ACC112 (cell line): ENCODE measurements around the gene CAMTA1.

Experiments
- H2AFZ ChIP-seq: fragments of 200-600 bp; sonication (generic); one replicate; pipeline ENCODE4 v1.6.0; 2017; ENCODE audit warnings: antibody characterized with exemption, low read length; ENCODE audit not compliant: unreplicated experiment
- H3K27ac ChIP-seq: fragments of 200-600 bp; sonication (generic); 2 replicates; pipeline ENCODE4 v1.5.1; 2014; ENCODE audit warnings: low read depth, mild to moderate bottlenecking, antibody characterized with exemption, low read length, moderate library complexity
- H3K27me3 ChIP-seq: fragments of 200-600 bp; sonication (generic); 2 replicates; pipeline ENCODE4 v1.6.1; 2014; ENCODE audit warnings: mild to moderate bottlenecking, antibody characterized with exemption, low read length, moderate library complexity, mixed read lengths; ENCODE audit not compliant: insufficient read depth
- H3K36me3 ChIP-seq: fragments of 200-600 bp; sonication (generic); 2 replicates; pipeline ENCODE4 v1.6.1; 2016; ENCODE audit warnings: mild to moderate bottlenecking, antibody characterized with exemption, low read length, moderate library complexity, mixed read lengths; ENCODE audit not compliant: insufficient read depth
- H3K4me1 ChIP-seq: fragments of 200-600 bp; sonication (generic); one replicate; pipeline ENCODE4 v1.6.1; 2016; ENCODE audit warnings: low read length, mixed read lengths; ENCODE audit not compliant: insufficient read depth, unreplicated experiment, control insufficient read depth
- H3K4me3 ChIP-seq: fragments of 200-600 bp; sonication (generic); 2 replicates; pipeline ENCODE4 v1.5.1; 2014; ENCODE audit warnings: mild to moderate bottlenecking, low read depth, low read length
- H3K79me2 ChIP-seq: fragments of 200-600 bp; sonication (generic); one replicate; pipeline ENCODE4 v1.6.0; 2016; ENCODE audit warnings: low read length; ENCODE audit not compliant: control insufficient read depth, unreplicated experiment, insufficient read depth

Gene CAMTA1

GRCh38 chr1:6963912-6964307 is 178.7 kb downstream of the CAMTA1 start:
- H3K4me3 ChIP-seq: no peak overlapping the region
- H3K27me3 ChIP-seq: peaks cover 53% of the 10 kb centered on the region
- H3K27ac ChIP-seq: no peak overlapping the region
- no peaks in the 10 kb centered on the region for H3K36me3 ChIP-seq
- H3K4me1 ChIP-seq: no peaks in the 10 kb centered on the region
- H3K79me2 ChIP-seq: no peaks in the 10 kb centered on the region
- no peak overlapping the region for H2AFZ ChIP-seq

- Histone ChIP-seq H3K79me2 (no peaks in the 10 kb centered on the region), H3K4me3 (no peak overlapping the region), H3K4me1 (no peaks in the 10 kb centered on the region), H3K27ac (no peak overlapping the region), H2AFZ (no peak overlapping the region), H3K27me3 (peaks cover 50% of the 10 kb centered on the region), H3K36me3 (no peaks in the 10 kb centered on the region)
Observed at GRCh38 chr1:6965083-6965934, 180.1 kb downstream of the CAMTA1 start.

- no peaks in the 10 kb centered on the region for H3K4me1 ChIP-seq
- no peaks in the 10 kb centered on the region for H3K36me3 ChIP-seq
- no peak overlapping the region for H2AFZ ChIP-seq
- no peak overlapping the region for H3K27ac ChIP-seq
- no peak overlapping the region for H3K4me3 ChIP-seq
- H3K79me2 ChIP-seq: no peaks in the 10 kb centered on the region
- H3K27me3 ChIP-seq: peaks cover 46% of the 10 kb centered on the region
Observed at GRCh38 chr1:6965935-6966241, 180.6 kb downstream of the CAMTA1 start.

DNA sequence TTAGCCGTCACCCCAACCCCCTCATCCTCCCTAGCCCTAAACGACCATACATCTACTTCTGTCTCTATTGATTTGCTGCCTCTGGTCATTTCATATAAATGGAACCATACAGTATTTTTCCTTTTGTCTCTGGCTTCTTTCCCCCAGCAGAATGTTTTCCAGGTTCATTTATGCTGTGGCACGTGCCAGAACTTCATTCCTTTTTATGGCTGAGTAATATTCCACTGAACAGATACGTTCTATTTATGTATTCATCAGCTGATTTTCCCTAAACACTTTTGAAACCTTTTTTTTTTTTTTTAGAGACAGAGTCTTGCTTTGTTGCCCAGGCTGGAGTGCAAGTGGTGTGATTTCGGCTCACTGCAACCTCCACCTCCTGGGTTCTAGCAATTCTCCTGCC is 181.1 kb downstream of the CAMTA1 start:
- H3K79me2 ChIP-seq: no peaks in the 10 kb centered on the region
- no peak overlapping the region for H3K27ac ChIP-seq
- H2AFZ ChIP-seq: no peak overlapping the region
- H3K36me3 ChIP-seq: no peaks in the 10 kb centered on the region
- peaks cover 46% of the 10 kb centered on the region for H3K27me3 ChIP-seq
- no peak overlapping the region for H3K4me3 ChIP-seq
- H3K4me1 ChIP-seq: no peaks in the 10 kb centered on the region

DNA sequence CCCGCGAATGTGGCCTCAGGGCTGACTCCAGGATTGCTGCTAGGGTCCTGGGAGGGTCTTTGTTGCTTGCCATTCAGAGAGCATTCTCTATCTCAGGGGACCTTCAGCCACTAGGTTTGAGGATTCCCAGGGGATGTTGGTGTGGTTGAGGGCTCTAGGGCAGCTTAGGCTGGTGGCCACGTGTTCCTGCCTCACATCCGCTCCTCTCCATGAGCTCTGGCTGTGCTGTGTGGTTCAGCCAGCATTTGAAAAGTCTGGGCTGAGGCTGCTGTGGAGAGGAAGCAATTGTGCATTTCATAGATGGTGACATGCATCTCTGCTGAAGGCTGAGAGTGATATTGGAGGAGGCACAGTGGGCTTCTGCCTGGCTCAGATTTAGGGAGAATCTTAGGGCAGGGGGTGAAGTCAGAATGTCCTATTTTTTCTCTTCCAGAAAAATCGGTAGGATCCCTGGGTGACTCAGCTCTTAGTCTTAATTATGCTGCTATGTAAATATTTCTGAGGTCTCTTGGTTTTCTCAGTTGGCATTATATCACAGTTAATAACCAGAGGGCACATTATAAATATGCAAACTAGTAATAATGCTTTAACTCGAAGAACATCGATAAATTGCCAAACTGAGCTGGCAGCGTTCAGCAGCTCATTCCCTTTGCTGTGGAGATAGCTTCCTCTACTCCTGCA is 182.3 kb downstream of the CAMTA1 start:
- Histone ChIP-seq H3K4me3 (no peak overlapping the region), H2AFZ (no peak overlapping the region), H3K36me3 (no peaks in the 10 kb centered on the region), H3K4me1 (no peaks in the 10 kb centered on the region), H3K27me3 (peaks cover 49% of the 10 kb centered on the region), H3K79me2 (no peaks in the 10 kb centered on the region), H3K27ac (no peak overlapping the region)

- H3K36me3 ChIP-seq: no peaks in the 10 kb centered on the region
- H3K79me2 ChIP-seq: no peaks in the 10 kb centered on the region
- H2AFZ ChIP-seq: no peak overlapping the region
- no peaks in the 10 kb centered on the region for H3K4me1 ChIP-seq
- H3K27ac ChIP-seq: no peak overlapping the region
- peaks cover 51% of the 10 kb centered on the region for H3K27me3 ChIP-seq
- no peak overlapping the region for H3K4me3 ChIP-seq
Observed at GRCh38 chr1:6969106-6969505, 183.9 kb downstream of the CAMTA1 start.

- Histone ChIP-seq H3K27me3 (peaks cover 52% of the 10 kb centered on the region), H3K79me2 (no peaks in the 10 kb centered on the region), H2AFZ (no peak overlapping the region), H3K27ac (no peak overlapping the region), H3K36me3 (no peaks in the 10 kb centered on the region), H3K4me1 (no peaks in the 10 kb centered on the region), H3K4me3 (no peak overlapping the region)
Observed at GRCh38 chr1:6969762-6970161, 184.5 kb downstream of the CAMTA1 start.

- Histone ChIP-seq H3K4me3 (no peak overlapping the region), H3K79me2 (no peaks in the 10 kb centered on the region), H3K4me1 (no peaks in the 10 kb centered on the region), H3K27me3 (peaks cover 52% of the 10 kb centered on the region), H2AFZ (no peak overlapping the region), H3K27ac (no peak overlapping the region), H3K36me3 (no peaks in the 10 kb centered on the region)
Observed at GRCh38 chr1:6970221-6970620, 185.0 kb downstream of the CAMTA1 start.

GRCh38 chr1:6971048-6971447 is 185.8 kb downstream of the CAMTA1 start:
- Histone ChIP-seq H3K27me3 (peaks cover 52% of the 10 kb centered on the region), H3K79me2 (no peaks in the 10 kb centered on the region), H3K4me1 (no peaks in the 10 kb centered on the region), H3K36me3 (no peaks in the 10 kb centered on the region), H2AFZ (no peak overlapping the region), H3K27ac (no peak overlapping the region), H3K4me3 (no peak overlapping the region)

DNA sequence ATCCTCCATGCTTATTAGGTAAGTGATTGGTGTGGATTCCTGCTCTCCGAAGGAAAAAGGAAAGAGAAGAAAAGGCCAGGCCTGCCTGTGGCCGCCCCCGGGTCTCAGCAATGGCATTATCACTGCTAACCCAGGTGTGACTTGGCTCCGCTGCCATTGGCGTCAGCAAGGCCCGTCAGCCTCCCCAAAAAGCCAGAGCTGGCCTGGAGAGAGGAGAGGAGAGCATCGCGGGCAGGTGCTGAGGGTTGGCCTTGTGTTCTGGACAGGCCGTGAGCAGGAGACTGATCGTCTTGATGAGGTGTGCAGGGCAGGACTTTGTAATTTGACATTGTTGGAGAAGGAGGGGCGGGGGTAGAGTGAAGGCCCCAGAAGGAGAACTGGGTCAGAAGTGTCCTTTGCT is 186.4 kb downstream of the CAMTA1 start:
- Histone ChIP-seq H3K27me3 (peaks cover 51% of the 10 kb centered on the region), H3K36me3 (no peaks in the 10 kb centered on the region), H3K4me3 (no peak overlapping the region), H3K27ac (no peak overlapping the region), H3K4me1 (no peaks in the 10 kb centered on the region), H2AFZ (no peak overlapping the region), H3K79me2 (no peaks in the 10 kb centered on the region)

DNA sequence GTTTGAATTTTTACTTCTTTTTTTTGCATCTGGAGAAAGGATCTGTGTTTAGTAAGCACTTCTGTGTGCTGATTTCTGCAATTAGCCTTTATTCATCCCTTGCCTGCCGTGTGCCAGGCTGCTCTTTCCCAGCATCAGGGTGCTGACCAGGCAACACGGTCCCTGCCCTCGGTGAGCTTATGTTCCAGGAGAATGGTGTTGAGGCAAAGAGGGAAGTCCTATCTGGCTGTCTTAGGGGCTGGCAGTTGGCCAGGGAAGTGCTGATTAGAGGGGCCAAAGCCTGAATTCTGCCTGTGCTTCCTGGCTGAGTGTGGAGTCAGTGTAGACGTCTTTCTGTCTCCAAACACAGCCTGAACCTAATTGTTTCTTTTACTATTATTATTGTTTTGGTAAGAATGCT is 187.1 kb downstream of the CAMTA1 start:
- no peak overlapping the region for H2AFZ ChIP-seq
- H3K4me1 ChIP-seq: no peaks in the 10 kb centered on the region
- H3K36me3 ChIP-seq: no peaks in the 10 kb centered on the region
- H3K27ac ChIP-seq: no peak overlapping the region
- H3K27me3 ChIP-seq: peaks cover 49% of the 10 kb centered on the region
- H3K79me2 ChIP-seq: no peaks in the 10 kb centered on the region
- H3K4me3 ChIP-seq: no peak overlapping the region
